Immature natural killer cell (primary cell): ENCODE results near the gene MGST3. TPM values are rescaled to one million over a fixed set of nuclear protein-coding genes. Genes with fewer than 3 reads are reported as not detected.
"Not testable (repeated sequence)": the region's sequence is repeated elsewhere in the genome, so short reads cannot be mapped to it uniquely, and the experiment has no call there.

ENCODE experiments used
- DNase-seq, 3 donors: peaks; one replicate each; pipeline ENCODE4 v3.0.0; 2022; ENCODE audit warnings: mixed read lengths in 1 of 3
- H3K27ac Mint-ChIP-seq, 6 donors: one replicate each; pipeline ENCODE4 v1.8.0; 2020; ENCODE audit warnings: mixed read lengths in 6 of 6, mild to moderate bottlenecking in 5 of 6, inconsistent platforms in 4 of 6, moderate library complexity in 3 of 6
- H3K27me3 Mint-ChIP-seq, 3 donors: one replicate each; pipeline ENCODE4 v1.8.0; 2020 to 2021; ENCODE audit warnings: low read depth in 3 of 3, mild to moderate bottlenecking in 3 of 3, mixed read lengths in 3 of 3, moderate library complexity in 3 of 3, inconsistent platforms in 1 of 3
- H3K36me3 Mint-ChIP-seq, 3 donors: one replicate each; pipeline ENCODE4 v1.8.0; 2020; ENCODE audit warnings: mixed read lengths in 3 of 3, inconsistent platforms in 2 of 3, mild to moderate bottlenecking in 2 of 3
- H3K4me1 Mint-ChIP-seq, 2 donors: one replicate each; pipeline ENCODE4 v1.8.0; 2020; ENCODE audit warnings: inconsistent platforms in 2 of 2, mild to moderate bottlenecking in 2 of 2, mixed read lengths in 2 of 2, moderate library complexity in 1 of 2
- H3K4me3 Mint-ChIP-seq, 5 donors: one replicate each; pipeline ENCODE4 v1.8.0; 2020; ENCODE audit warnings: mild to moderate bottlenecking in 5 of 5, mixed read lengths in 5 of 5, inconsistent platforms in 3 of 5, moderate library complexity in 3 of 5
- H3K9me3 Mint-ChIP-seq, 6 donors: one replicate each; pipeline ENCODE4 v1.8.0; 2020; ENCODE audit warnings: mild to moderate bottlenecking in 6 of 6, mixed read lengths in 6 of 6, inconsistent platforms in 4 of 6, moderate library complexity in 3 of 6
- polyA plus RNA-seq, 3 donors: library from polyadenylated mRNA; unstranded; fragments of 300-500 nt; fragmentation: Illumina TruSeq; gene quantifications; one replicate each; pipeline ENCODE4 v1.2.3, GENCODE V29; 2021

MGST3 gene
- polyA plus RNA-seq, 3 donors from 2014 or later = 81.6 to 149 (median 104) TPM

- peaks cover 19 to 42% of the 10 kb centered on the region in 2 donors for H3K4me1 Mint-ChIP-seq
- not testable (repeated sequence) for H3K27me3 Mint-ChIP-seq, H3K4me3 Mint-ChIP-seq, DNase-seq, H3K9me3 Mint-ChIP-seq
- H3K27ac Mint-ChIP-seq = peak overlapping the region in 1 of 6 donors; percentile 59
- peaks cover 31 to 56% (median 33%) of the 10 kb centered on the region in 3 donors for H3K36me3 Mint-ChIP-seq
Measured at GRCh38 chr1:165680773-165681172, 49.7 kb downstream of the MGST3 start.

GRCh38 chr1:165683848-165684485 lies 52.9 kb downstream of the MGST3 start:
- Mint-ChIP-seq H3K27me3 (peaks cover 0 to 2% (median 0%) of the 10 kb centered on the region in 3 donors), H3K4me3 (no peak overlapping the region), H3K4me1 (peaks cover 35 to 61% of the 10 kb centered on the region in 2 donors), H3K9me3 (no peaks in the 10 kb centered on the region), H3K27ac (peak overlapping the region in 3 of 6 donors; percentile 6 to 19 (median 10)), H3K36me3 (peaks cover 28 to 49% (median 32%) of the 10 kb centered on the region in 3 donors)
- no peak for DNase-seq

- H3K4me1 Mint-ChIP-seq = peaks cover 37 to 69% of the 10 kb centered on the region in 2 donors
- peak overlapping the region; percentile 2 to 82 (median 23) for H3K4me3 Mint-ChIP-seq
- peaks cover 11 to 30% (median 21%) of the 10 kb centered on the region in 3 donors for H3K36me3 Mint-ChIP-seq
- H3K27me3 Mint-ChIP-seq = peaks cover 0 to 2% (median 1%) of the 10 kb centered on the region in 3 donors
- H3K9me3 Mint-ChIP-seq = no peaks in the 10 kb centered on the region
- peak overlapping the region; percentile 25 to 90 (median 83) for H3K27ac Mint-ChIP-seq
- no peak for DNase-seq
Measured at GRCh38 chr1:165686121-165686970, 55.3 kb downstream of the MGST3 start.

GRCh38 chr1:165686971-165687433 lies 56.0 kb downstream of the MGST3 start:
- H3K36me3 Mint-ChIP-seq = peaks cover 11 to 23% (median 15%) of the 10 kb centered on the region in 3 donors
- peak overlapping the region in 1 of 5 donors; percentile 82 for H3K4me3 Mint-ChIP-seq
- no peak for DNase-seq
- peak overlapping the region in 5 of 6 donors; percentile 69 to 90 (median 84) for H3K27ac Mint-ChIP-seq
- H3K4me1 Mint-ChIP-seq = peaks cover 44 to 76% of the 10 kb centered on the region in 2 donors
- H3K9me3 Mint-ChIP-seq = no peaks in the 10 kb centered on the region
- peaks cover 0 to 2% (median 1%) of the 10 kb centered on the region in 3 donors for H3K27me3 Mint-ChIP-seq

GRCh38 chr1:165688046-165688445 lies 57.0 kb downstream of the MGST3 start:
- peaks cover 49 to 77% of the 10 kb centered on the region in 2 donors for H3K4me1 Mint-ChIP-seq
- DNase-seq = no peak
- H3K36me3 Mint-ChIP-seq = peaks cover 7 to 15% (median 7%) of the 10 kb centered on the region in 3 donors
- no peak overlapping the region for H3K27ac Mint-ChIP-seq
- no peaks in the 10 kb centered on the region for H3K9me3 Mint-ChIP-seq
- H3K4me3 Mint-ChIP-seq = no peak overlapping the region
- H3K27me3 Mint-ChIP-seq = peaks cover 0 to 2% (median 1%) of the 10 kb centered on the region in 3 donors

GRCh38 chr1:165695031-165695430 lies 64.0 kb downstream of the MGST3 start:
- H3K36me3 Mint-ChIP-seq = peaks cover 0 to 3% (median 0%) of the 10 kb centered on the region in 3 donors
- H3K9me3 Mint-ChIP-seq = no peaks in the 10 kb centered on the region
- H3K27me3 Mint-ChIP-seq = peaks cover 0 to 8% (median 6%) of the 10 kb centered on the region in 3 donors
- H3K27ac Mint-ChIP-seq = peak overlapping the region in 1 of 6 donors; percentile 7
- H3K4me3 Mint-ChIP-seq = no peak overlapping the region
- DNase-seq = no peak
- peaks cover 50 to 61% of the 10 kb centered on the region in 2 donors for H3K4me1 Mint-ChIP-seq

- H3K27me3 Mint-ChIP-seq = peaks cover 0 to 8% (median 6%) of the 10 kb centered on the region in 3 donors
- peaks cover 41 to 47% of the 10 kb centered on the region in 2 donors for H3K4me1 Mint-ChIP-seq
- H3K4me3 Mint-ChIP-seq = peak overlapping the region; percentile 68 to 100 (median 96)
- peak overlapping the region; percentile 8 to 100 (median 76) for H3K27ac Mint-ChIP-seq
- DNase-seq = no peak
- no peaks in the 10 kb centered on the region for H3K9me3 Mint-ChIP-seq
- H3K36me3 Mint-ChIP-seq = peaks cover 0 to 3% (median 0%) of the 10 kb centered on the region in 3 donors
Measured at GRCh38 chr1:165696625-165697100, 65.6 kb downstream of the MGST3 start.

- H3K9me3 Mint-ChIP-seq = no peaks in the 10 kb centered on the region
- peaks cover 0 to 8% (median 6%) of the 10 kb centered on the region in 3 donors for H3K27me3 Mint-ChIP-seq
- peak overlapping the region; percentile 93 to 100 (median 98) for H3K4me3 Mint-ChIP-seq
- H3K27ac Mint-ChIP-seq = peak overlapping the region; percentile 91 to 100 (median 99)
- H3K36me3 Mint-ChIP-seq = peaks cover 0 to 3% (median 0%) of the 10 kb centered on the region in 3 donors
- H3K4me1 Mint-ChIP-seq = peaks cover 33 to 39% of the 10 kb centered on the region in 2 donors
- no peak for DNase-seq
Measured at GRCh38 chr1:165697491-165697880, 66.5 kb downstream of the MGST3 start.

- peaks cover 0 to 8% (median 6%) of the 10 kb centered on the region in 3 donors for H3K27me3 Mint-ChIP-seq
- no peaks in the 10 kb centered on the region for H3K9me3 Mint-ChIP-seq
- peak within 1 kb of the TSS; percentile 91 to 100 (median 99) for H3K27ac Mint-ChIP-seq
- H3K4me1 Mint-ChIP-seq = peaks cover 33 to 39% of the 10 kb centered on the region in 2 donors
- H3K36me3 Mint-ChIP-seq = peaks cover 0 to 2% (median 0%) of the 10 kb centered on the region in 3 donors
- DNase-seq = peak; percentile 85 to 86 (median 86)
- peak within 1 kb of the TSS; percentile 93 to 100 (median 98) for H3K4me3 Mint-ChIP-seq
Measured at GRCh38 chr1:165697881-165698760, 67.1 kb downstream of the MGST3 start, which contains the start of gene ALDH9A1. Gene ALDH9A1, minus strand, starts transcription at chr1:165698562. Its CDS starts 4 bp downstream, at chr1:165698558.

GRCh38 chr1:165698761-165699052 lies 67.7 kb downstream of the MGST3 start:
- Mint-ChIP-seq H3K9me3 (no peaks in the 10 kb centered on the region), H3K4me1 (peaks cover 33 to 39% of the 10 kb centered on the region in 2 donors), H3K27me3 (peaks cover 0 to 8% (median 6%) of the 10 kb centered on the region in 3 donors), H3K27ac (peak overlapping the region; percentile 88 to 99 (median 95)), H3K36me3 (no peaks in the 10 kb centered on the region), H3K4me3 (peak overlapping the region; percentile 93 to 100 (median 98))
- no peak for DNase-seq

GRCh38 chr1:165699577-165699976 lies 68.5 kb downstream of the MGST3 start:
- Mint-ChIP-seq H3K4me1 (peaks cover 33 to 39% of the 10 kb centered on the region in 2 donors), H3K27ac (peak overlapping the region in 4 of 6 donors; percentile 24 to 66 (median 40)), H3K27me3 (peaks cover 5 to 8% (median 6%) of the 10 kb centered on the region in 3 donors), H3K36me3 (no peaks in the 10 kb centered on the region), H3K9me3 (no peaks in the 10 kb centered on the region), H3K4me3 (peak overlapping the region; percentile 10 to 63 (median 53))
- no peak for DNase-seq

GRCh38 chr1:165701922-165702321 lies 70.9 kb downstream of the MGST3 start:
- not testable (repeated sequence) for DNase-seq, H3K4me3 Mint-ChIP-seq, H3K36me3 Mint-ChIP-seq, H3K27me3 Mint-ChIP-seq, H3K9me3 Mint-ChIP-seq, H3K27ac Mint-ChIP-seq
- H3K4me1 Mint-ChIP-seq = peaks cover 15 to 20% of the 10 kb centered on the region in 2 donors

GRCh38 chr1:165703648-165704047 lies 72.6 kb downstream of the MGST3 start:
- Mint-ChIP-seq H3K4me3 (no peak overlapping the region), H3K27me3 (peaks cover 2 to 14% (median 4%) of the 10 kb centered on the region in 3 donors), H3K4me1 (peaks cover 3 to 4% of the 10 kb centered on the region in 2 donors), H3K36me3 (no peaks in the 10 kb centered on the region), H3K9me3 (no peaks in the 10 kb centered on the region), H3K27ac (no peak overlapping the region)
- DNase-seq = no peak
